ENCODE results near the gene TFR2.

The TFR2 gene

DNA sequence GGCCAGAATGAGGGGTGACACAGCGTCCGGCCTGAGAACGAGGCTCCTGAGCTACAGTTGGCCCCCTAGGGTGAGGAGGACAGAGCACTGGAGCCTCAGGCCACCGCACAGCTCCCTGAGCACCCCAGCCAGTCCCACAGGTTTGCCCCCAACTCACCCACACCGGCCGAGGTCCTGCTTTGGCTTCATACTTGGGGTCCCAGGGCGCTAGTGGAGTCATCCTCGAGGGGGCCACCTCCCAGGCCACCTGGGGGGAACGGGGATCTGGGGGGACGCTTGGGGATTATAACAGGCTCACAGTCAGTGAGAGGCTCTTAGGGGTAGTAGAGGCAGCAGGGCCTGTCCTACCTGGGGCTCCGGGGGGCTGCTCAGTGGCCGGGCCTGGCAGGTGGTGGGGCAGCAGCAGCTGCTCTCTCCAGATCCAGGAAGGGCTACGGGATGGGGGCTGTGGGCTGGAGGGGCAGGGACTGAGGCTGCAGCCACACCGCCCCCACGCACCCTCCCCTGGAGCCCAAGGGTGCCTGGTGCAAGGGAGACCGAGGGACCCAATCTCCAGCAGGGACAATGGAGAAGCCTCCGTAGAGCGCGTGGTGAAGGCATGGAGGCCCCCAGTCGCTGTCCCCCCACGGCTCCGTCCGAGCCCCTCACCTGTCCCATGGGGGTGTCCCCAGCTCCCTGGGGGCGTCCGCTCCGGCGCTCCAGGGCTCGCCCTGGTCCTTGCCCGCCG lies 68.2 kb downstream of the TFR2 start:
- TF ChIP-seq FOXP2 (optimal IDR thresholded peaks at IDR 0.05; ENCODE audit: borderline replicate concordance, extremely low read depth, extremely low read length, insufficient read depth): no peak
- TF ChIP-seq, protein P1, sequence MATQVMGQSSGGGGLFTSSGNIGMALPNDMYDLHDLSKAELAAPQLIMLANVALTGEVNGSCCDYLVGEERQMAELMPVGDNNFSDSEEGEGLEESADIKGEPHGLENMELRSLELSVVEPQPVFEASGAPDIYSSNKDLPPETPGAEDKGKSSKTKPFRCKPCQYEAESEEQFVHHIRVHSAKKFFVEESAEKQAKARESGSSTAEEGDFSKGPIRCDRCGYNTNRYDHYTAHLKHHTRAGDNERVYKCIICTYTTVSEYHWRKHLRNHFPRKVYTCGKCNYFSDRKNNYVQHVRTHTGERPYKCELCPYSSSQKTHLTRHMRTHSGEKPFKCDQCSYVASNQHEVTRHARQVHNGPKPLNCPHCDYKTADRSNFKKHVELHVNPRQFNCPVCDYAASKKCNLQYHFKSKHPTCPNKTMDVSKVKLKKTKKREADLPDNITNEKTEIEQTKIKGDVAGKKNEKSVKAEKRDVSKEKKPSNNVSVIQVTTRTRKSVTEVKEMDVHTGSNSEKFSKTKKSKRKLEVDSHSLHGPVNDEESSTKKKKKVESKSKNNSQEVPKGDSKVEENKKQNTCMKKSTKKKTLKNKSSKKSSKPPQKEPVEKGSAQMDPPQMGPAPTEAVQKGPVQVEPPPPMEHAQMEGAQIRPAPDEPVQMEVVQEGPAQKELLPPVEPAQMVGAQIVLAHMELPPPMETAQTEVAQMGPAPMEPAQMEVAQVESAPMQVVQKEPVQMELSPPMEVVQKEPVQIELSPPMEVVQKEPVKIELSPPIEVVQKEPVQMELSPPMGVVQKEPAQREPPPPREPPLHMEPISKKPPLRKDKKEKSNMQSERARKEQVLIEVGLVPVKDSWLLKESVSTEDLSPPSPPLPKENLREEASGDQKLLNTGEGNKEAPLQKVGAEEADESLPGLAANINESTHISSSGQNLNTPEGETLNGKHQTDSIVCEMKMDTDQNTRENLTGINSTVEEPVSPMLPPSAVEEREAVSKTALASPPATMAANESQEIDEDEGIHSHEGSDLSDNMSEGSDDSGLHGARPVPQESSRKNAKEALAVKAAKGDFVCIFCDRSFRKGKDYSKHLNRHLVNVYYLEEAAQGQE (IDR thresholded peaks at IDR 0.05; ENCODE audit: insufficient read depth in 1 of 2, low read depth in 2 of 2, low read length in 2 of 2): no peak

GRCh38 chr7:100572281-100572948 lies 68.9 kb downstream of the TFR2 start:
- TF ChIP-seq SIN3A (IDR thresholded peaks at IDR 0.05; ENCODE audit: borderline replicate concordance, insufficient read depth, low read length) (no peak), FOXP2 (optimal IDR thresholded peaks at IDR 0.05; ENCODE audit: borderline replicate concordance, extremely low read depth, extremely low read length, insufficient read depth) (no peak), POLR2AphosphoS5 (IDR thresholded peaks at IDR 0.05; ENCODE audit: low read depth, low read length) (no peak), TAF1 (IDR thresholded peaks at IDR 0.05; ENCODE audit: borderline replicate concordance, insufficient read depth, low read length) (no peak)
- TF ChIP-seq, protein P1 (IDR thresholded peaks at IDR 0.05; ENCODE audit: insufficient read depth in 1 of 2, low read depth in 2 of 2, low read length in 2 of 2): no peak

DNA sequence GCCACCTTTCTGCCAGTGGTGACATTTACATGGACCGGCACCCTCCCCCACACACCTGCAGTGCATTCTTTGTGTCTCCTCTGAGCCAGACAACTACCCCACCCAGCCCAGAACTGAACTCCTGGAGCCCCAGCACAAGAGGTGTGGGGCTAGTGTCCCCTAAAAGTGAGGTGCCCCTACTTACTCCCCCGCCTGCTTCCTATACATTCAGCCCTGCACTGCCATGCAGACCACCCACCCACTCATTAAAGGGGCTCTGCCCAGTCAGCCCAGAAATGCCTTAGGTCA lies 69.6 kb downstream of the TFR2 start:
- TF ChIP-seq TAF1 (IDR thresholded peaks at IDR 0.05; ENCODE audit: borderline replicate concordance, insufficient read depth, low read length): no peak
- TF ChIP-seq, protein P1 (IDR thresholded peaks at IDR 0.05; ENCODE audit: insufficient read depth in 1 of 2, low read depth in 2 of 2, low read length in 2 of 2): no peak
- no peak for TF ChIP-seq SIN3A (IDR thresholded peaks at IDR 0.05; ENCODE audit: borderline replicate concordance, insufficient read depth, low read length)
- no peak for TF ChIP-seq FOXP2 (optimal IDR thresholded peaks at IDR 0.05; ENCODE audit: borderline replicate concordance, extremely low read depth, extremely low read length, insufficient read depth)
- TF ChIP-seq POLR2AphosphoS5 (IDR thresholded peaks at IDR 0.05; ENCODE audit: low read depth, low read length): no peak

DNA sequence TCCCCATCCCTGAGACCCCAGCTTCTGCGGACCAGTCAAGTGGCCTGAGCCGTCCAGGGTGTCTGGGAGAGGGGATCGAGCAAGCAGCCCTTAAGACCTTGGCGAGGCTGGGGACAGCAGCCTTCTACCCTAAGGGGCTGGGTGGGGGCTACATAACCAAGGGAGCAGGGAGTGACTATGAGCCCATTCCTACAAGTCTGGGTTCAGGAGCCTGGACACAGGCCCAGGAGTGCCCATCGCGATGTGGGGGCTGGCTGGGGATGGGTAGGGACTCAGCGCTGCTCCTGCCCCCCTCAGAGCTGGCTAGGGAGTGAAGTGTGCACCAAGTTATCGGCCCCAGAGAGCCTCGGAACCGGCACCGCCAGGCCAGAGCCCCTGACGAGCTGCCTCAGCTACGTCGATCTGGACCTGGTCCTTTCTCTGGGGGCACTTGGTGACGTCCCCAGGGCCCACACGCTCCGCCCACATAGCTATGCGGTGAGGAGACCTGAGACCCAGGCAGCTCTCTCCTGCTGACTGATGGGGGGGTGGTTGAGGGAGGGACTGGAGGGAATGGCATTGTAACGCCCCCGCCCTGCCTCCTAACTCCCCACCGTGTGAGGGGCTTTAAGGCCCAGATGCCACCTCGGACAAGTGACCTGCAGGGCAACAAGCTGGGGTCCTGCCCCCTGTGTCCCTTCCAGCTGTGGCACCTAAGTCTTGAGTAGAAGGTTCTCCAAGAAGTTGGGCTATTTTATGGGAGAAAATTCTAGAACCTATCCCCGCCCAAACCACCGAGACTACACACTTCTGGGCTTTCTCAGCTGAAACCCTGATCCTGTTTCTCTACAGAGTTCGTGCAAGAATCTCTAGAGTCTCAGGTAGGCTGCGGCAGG lies 70.2 kb downstream of the TFR2 start:
- no peak for TF ChIP-seq FOXP2 (optimal IDR thresholded peaks at IDR 0.05; ENCODE audit: borderline replicate concordance, extremely low read depth, extremely low read length, insufficient read depth)
- TF ChIP-seq POLR2AphosphoS5 (IDR thresholded peaks at IDR 0.05; ENCODE audit: low read depth, low read length): no peak
- TF ChIP-seq SIN3A (IDR thresholded peaks at IDR 0.05; ENCODE audit: borderline replicate concordance, insufficient read depth, low read length): no peak
- no peak for TF ChIP-seq TAF1 (IDR thresholded peaks at IDR 0.05; ENCODE audit: borderline replicate concordance, insufficient read depth, low read length)
- TF ChIP-seq, protein P1 (IDR thresholded peaks at IDR 0.05; ENCODE audit: insufficient read depth in 1 of 2, low read depth in 2 of 2, low read length in 2 of 2): no peak

Data from PFSK-1 (cell line).